Ishikawa (cell line): Measurements from ENCODE around the gene PLXNA2.

ENCODE experiments used
- CEBPB ChIP-seq: IDR thresholded peaks from 2 replicates; pipeline ENCODE4 v1.6.1; 2012
- EGR1 ChIP-seq: IDR thresholded peaks from 2 replicates; pipeline ENCODE4 v1.6.1; 2012
- EP300 ChIP-seq: IDR thresholded peaks from 2 replicates; pipeline ENCODE4 v1.6.1; 2012; ENCODE audit warnings: borderline replicate concordance
- FOXM1 ChIP-seq: IDR thresholded peaks from 2 replicates; pipeline ENCODE4 v1.6.1; 2012; ENCODE audit warnings: low read depth, borderline replicate concordance
- MAX ChIP-seq: IDR thresholded peaks from 2 replicates; pipeline ENCODE4 v1.6.1; 2012
- NFIC ChIP-seq: IDR thresholded peaks from 2 replicates; pipeline ENCODE4 v1.6.1; 2012
- RAD21 ChIP-seq: IDR thresholded peaks from 2 replicates; pipeline ENCODE4 v1.6.1; 2012; ENCODE audit warnings: low read depth
- REST ChIP-seq: IDR thresholded peaks from 2 replicates; pipeline ENCODE4 v1.6.1; 2012; ENCODE audit warnings: low read depth, mild to moderate bottlenecking
- TAF1 ChIP-seq: IDR thresholded peaks from 2 replicates; pipeline ENCODE4 v1.6.1; 2012; ENCODE audit warnings: low read depth, mild to moderate bottlenecking
- TCF12 ChIP-seq: IDR thresholded peaks from 2 replicates; pipeline ENCODE4 v1.6.1; 2012; ENCODE audit warnings: low read depth
- TEAD4 ChIP-seq: IDR thresholded peaks from 2 replicates; pipeline ENCODE4 v1.6.1; 2012
- USF1 ChIP-seq: IDR thresholded peaks from 2 replicates; pipeline ENCODE4 v1.6.1; 2012
- YY1 ChIP-seq: IDR thresholded peaks from 2 replicates; pipeline ENCODE4 v1.6.1; 2012; ENCODE audit warnings: low read depth
- ZBTB7A ChIP-seq: IDR thresholded peaks from 2 replicates; pipeline ENCODE4 v1.6.1; 2012; ENCODE audit warnings: low read depth

- TF ChIP-seq TAF1 = no peak
- TF ChIP-seq YY1 = no peak
- no peak for TF ChIP-seq USF1
- TF ChIP-seq TEAD4 = no peak
- TF ChIP-seq RAD21 = no peak
- TF ChIP-seq CEBPB = no peak
- TF ChIP-seq NFIC = no peak
- no peak for TF ChIP-seq REST
- TF ChIP-seq ZBTB7A = no peak
- TF ChIP-seq EP300 = no peak
- TF ChIP-seq EGR1 = no peak
- no peak for TF ChIP-seq FOXM1
- no peak for TF ChIP-seq MAX
- TF ChIP-seq TCF12 = no peak
Observed at GRCh38 chr1:208093046-208093445, 151.1 kb downstream of the PLXNA2 start.
